Activated naive CD8-positive, alpha-beta T cell treated with anti-CD3 and anti-CD28 coated beads for 36 hours (primary cell): ENCODE data around the gene FAS. TPM values are rescaled to one million over a fixed set of nuclear protein-coding genes. Genes with fewer than 3 reads are reported as not detected.

Experiments
- DNase-seq: peaks from one replicate; pipeline ENCODE4 v3.0.0; 2021
- H3K27ac Mint-ChIP-seq: one replicate; pipeline ENCODE4 v1.8.0; 2022; ENCODE audit warnings: mild to moderate bottlenecking, moderate library complexity, mixed read lengths
- H3K27me3 Mint-ChIP-seq: one replicate; pipeline ENCODE4 v1.8.0; 2022; ENCODE audit warnings: mild to moderate bottlenecking, mixed read lengths
- H3K36me3 Mint-ChIP-seq: one replicate; pipeline ENCODE4 v1.8.0; 2021; ENCODE audit warnings: mild to moderate bottlenecking, mixed read lengths
- H3K4me1 Mint-ChIP-seq: one replicate; pipeline ENCODE4 v1.8.0; 2021; ENCODE audit warnings: mixed read lengths
- H3K4me3 Mint-ChIP-seq: one replicate; pipeline ENCODE4 v1.8.0; 2022; ENCODE audit warnings: mild to moderate bottlenecking, moderate library complexity, mixed read lengths
- H3K9me3 Mint-ChIP-seq: one replicate; pipeline ENCODE4 v1.8.0; 2022; ENCODE audit warnings: mixed read lengths
- total RNA-seq, 2 experiments: library from RNA; stranded (reverse); gene quantifications; one replicate each; pipeline ENCODE4 v1.2.3, GENCODE V29; 2021

FAS gene
- 10 to 100 TPM; 31.1 to 33.4 TPM for total RNA-seq

DNA sequence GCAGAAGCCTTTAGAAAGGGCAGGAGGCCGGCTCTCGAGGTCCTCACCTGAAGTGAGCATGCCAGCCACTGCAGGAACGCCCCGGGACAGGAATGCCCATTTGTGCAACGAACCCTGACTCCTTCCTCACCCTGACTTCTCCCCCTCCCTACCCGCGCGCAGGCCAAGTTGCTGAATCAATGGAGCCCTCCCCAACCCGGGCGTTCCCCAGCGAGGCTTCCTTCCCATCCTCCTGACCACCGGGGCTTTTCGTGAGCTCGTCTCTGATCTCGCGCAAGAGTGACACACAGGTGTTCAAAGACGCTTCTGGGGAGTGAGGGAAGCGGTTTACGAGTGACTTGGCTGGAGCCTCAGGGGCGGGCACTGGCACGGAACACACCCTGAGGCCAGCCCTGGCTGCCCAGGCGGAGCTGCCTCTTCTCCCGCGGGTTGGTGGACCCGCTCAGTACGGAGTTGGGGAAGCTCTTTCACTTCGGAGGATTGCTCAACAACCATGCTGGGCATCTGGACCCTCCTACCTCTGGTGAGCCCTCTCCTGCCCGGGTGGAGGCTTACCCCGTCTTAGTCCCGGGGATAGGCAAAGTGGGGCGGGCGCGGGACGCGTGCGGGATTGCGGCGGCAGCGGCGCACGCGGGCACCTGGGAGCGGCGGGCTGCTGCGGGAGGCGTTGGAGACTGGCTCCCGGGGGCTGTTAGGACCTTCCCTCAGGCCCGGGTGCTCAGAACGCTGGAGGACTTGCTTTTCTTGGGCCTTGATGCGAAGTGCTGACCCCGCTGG lies at the start of gene FAS:
TSS of gene FAS (plus strand) at position 415 of the 777 bp plus-strand sequence. CDS start at position 494, 79 bp downstream.
- peak within 1 kb of the TSS; percentile 98 for H3K4me3 Mint-ChIP-seq
- H3K4me1 Mint-ChIP-seq: peaks cover 53% of the 10 kb centered on the region
- H3K9me3 Mint-ChIP-seq: peaks cover 11% of the 10 kb centered on the region
- H3K36me3 Mint-ChIP-seq: peaks cover 24% of the 10 kb centered on the region
- DNase-seq: peak; percentile 80
- H3K27ac Mint-ChIP-seq: peak within 1 kb of the TSS; percentile 98
- no peaks in the 10 kb centered on the region for H3K27me3 Mint-ChIP-seq

DNA sequence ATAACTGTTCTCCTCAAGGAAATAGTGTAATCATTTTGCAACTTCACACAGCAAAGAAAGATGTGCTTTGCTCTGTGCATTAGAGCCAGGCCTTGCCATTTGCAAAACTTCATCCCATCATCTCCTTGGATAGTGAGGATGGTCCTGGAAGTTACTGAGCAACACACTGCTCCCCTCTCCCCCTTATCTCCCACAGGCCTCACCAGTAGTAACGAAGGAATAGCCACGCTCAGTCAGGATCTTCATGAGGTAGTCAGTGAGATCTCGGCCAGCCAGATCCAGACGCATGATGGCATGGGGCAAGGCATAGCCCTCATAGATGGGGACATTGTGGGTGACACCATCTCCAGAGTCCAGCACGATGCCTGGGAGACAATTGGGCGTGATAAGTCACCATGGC lies 49.6 kb upstream of the FAS start:
- no peaks in the 10 kb centered on the region for H3K27me3 Mint-ChIP-seq
- H3K27ac Mint-ChIP-seq: no peak overlapping the region
- H3K4me1 Mint-ChIP-seq: peaks cover 11% of the 10 kb centered on the region
- H3K36me3 Mint-ChIP-seq: peaks cover 3% of the 10 kb centered on the region
- H3K4me3 Mint-ChIP-seq: no peak overlapping the region
- DNase-seq: no peak
- no peaks in the 10 kb centered on the region for H3K9me3 Mint-ChIP-seq

DNA sequence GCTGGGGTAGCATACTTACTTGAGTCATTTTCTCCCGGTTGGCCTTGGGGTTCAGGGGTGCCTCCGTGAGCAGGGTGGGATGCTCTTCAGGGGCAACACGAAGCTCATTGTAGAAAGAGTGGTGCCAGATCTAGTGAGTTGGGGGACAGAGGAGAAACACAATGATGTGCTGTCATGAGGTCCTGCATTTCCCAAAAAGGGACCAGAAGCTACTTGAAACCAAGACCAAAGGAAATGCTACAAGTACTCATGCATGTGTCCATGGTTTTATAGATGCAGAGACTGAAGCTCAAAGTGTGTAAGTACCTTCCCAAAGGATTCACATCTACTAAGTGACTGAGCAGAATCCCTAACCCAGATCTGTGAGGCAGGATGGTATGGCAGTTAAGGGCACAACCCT lies 46.8 kb upstream of the FAS start:
- no peaks in the 10 kb centered on the region for H3K36me3 Mint-ChIP-seq
- H3K4me3 Mint-ChIP-seq: no peak overlapping the region
- no peak for DNase-seq
- H3K4me1 Mint-ChIP-seq: peaks cover 18% of the 10 kb centered on the region
- no peak overlapping the region for H3K27ac Mint-ChIP-seq
- H3K9me3 Mint-ChIP-seq: no peaks in the 10 kb centered on the region
- H3K27me3 Mint-ChIP-seq: no peaks in the 10 kb centered on the region

DNA sequence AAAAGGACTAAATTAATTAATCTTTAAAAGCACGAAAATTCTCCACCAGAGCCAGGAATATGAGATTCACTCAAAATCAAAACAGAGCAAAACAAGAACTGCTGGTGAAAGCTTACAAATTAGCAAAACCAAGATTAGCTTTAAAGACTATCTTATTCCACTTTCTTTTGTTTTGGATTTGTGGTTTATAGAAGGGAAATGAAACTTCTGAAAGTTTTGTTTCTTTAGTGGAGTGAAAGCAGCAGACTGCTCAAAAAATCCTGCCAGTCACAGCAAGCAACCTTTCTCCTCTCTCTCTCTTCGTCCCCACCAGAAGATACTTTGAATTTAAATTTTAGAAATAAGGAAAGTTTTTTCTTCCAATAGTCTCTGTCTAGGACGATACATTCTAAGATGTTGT lies 45.8 kb upstream of the FAS start:
- no peaks in the 10 kb centered on the region for H3K36me3 Mint-ChIP-seq
- H3K27me3 Mint-ChIP-seq: no peaks in the 10 kb centered on the region
- H3K4me3 Mint-ChIP-seq: no peak overlapping the region
- peaks cover 18% of the 10 kb centered on the region for H3K4me1 Mint-ChIP-seq
- no peaks in the 10 kb centered on the region for H3K9me3 Mint-ChIP-seq
- DNase-seq: no peak
- H3K27ac Mint-ChIP-seq: no peak overlapping the region

DNA sequence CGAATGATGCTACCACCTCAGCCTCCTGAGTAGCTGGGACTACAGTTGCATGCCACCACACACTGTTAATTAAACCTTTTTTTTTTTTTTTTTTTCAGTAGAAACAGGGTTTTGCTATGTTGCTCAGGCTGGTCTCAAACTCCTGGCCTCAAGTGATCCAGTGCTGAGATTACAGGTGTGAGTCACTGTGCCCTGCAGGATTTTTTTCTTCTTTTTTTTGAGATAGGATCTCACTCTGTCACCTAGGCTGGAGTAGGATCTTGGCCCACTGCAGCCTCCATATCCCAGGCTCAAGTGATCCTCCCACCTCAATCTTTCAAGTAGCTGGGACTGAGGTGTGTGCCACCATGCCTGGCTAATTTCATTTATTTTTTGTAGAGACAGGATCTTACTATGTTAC lies 44.4 kb upstream of the FAS start:
- Mint-ChIP-seq H3K27me3 (no peaks in the 10 kb centered on the region), H3K4me3 (no peak overlapping the region), H3K36me3 (peaks cover 4% of the 10 kb centered on the region), H3K9me3 (no peaks in the 10 kb centered on the region), H3K27ac (no peak overlapping the region), H3K4me1 (peaks cover 18% of the 10 kb centered on the region)
- no peak for DNase-seq

DNA sequence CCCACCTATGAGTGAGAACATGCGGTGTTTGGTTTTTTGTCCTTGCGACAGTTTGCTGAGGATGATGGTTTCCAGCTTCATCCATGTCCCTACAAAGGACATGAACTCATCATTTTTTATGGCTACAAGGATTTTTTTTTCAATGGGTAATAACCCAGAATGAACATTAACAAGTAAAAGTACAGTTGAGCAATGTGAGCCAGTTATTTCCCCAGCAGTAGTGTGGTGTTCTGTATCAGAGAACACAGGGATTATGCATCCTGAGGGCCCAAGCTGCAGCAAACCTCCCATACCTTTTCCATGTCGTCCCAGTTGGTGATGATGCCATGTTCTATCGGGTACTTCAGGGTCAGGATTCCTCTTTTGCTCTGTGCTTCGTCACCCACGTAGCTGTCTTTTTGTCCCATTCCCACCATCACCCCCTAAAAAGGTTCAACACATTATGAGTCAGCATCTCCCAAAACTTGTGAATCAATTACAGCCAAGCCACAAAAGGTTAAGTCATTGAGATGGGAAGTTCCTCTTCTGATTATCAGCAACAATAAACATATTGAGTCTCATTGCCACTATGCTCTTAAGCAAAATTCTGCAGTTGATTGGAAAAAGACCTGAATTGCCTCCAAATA lies 43.5 kb upstream of the FAS start:
- H3K4me1 Mint-ChIP-seq: peaks cover 18% of the 10 kb centered on the region

DNA sequence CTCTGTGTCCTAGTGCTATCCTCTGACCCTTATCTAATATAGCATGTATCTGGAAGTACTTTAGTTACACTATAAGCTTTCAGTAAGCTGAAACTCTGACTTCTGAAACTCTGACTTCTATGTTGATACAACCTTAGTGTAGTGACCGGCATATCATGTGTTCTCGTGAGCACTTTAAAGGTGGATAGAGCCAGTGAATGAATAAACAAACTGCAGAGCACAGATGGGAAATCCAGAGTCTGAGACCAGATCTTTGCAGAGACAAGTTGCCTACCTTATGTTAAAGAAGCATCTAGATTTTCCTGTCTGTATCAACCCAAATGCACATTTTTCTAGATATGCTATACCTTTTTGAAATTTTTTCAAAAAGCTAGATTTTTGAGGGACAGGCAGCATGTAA lies 41.5 kb upstream of the FAS start:
- no peak for DNase-seq
- Mint-ChIP-seq H3K4me1 (peaks cover 18% of the 10 kb centered on the region), H3K36me3 (peaks cover 5% of the 10 kb centered on the region), H3K27ac (no peak overlapping the region), H3K27me3 (no peaks in the 10 kb centered on the region), H3K4me3 (no peak overlapping the region), H3K9me3 (no peaks in the 10 kb centered on the region)

More for the DNA sequence above, 43.5 kb upstream of the FAS start:
- DNase-seq: no peak
- H3K27ac Mint-ChIP-seq: no peak overlapping the region
- H3K9me3 Mint-ChIP-seq: no peaks in the 10 kb centered on the region
- H3K36me3 Mint-ChIP-seq: peaks cover 5% of the 10 kb centered on the region
- H3K27me3 Mint-ChIP-seq: no peaks in the 10 kb centered on the region
- H3K4me3 Mint-ChIP-seq: no peak overlapping the region

DNA sequence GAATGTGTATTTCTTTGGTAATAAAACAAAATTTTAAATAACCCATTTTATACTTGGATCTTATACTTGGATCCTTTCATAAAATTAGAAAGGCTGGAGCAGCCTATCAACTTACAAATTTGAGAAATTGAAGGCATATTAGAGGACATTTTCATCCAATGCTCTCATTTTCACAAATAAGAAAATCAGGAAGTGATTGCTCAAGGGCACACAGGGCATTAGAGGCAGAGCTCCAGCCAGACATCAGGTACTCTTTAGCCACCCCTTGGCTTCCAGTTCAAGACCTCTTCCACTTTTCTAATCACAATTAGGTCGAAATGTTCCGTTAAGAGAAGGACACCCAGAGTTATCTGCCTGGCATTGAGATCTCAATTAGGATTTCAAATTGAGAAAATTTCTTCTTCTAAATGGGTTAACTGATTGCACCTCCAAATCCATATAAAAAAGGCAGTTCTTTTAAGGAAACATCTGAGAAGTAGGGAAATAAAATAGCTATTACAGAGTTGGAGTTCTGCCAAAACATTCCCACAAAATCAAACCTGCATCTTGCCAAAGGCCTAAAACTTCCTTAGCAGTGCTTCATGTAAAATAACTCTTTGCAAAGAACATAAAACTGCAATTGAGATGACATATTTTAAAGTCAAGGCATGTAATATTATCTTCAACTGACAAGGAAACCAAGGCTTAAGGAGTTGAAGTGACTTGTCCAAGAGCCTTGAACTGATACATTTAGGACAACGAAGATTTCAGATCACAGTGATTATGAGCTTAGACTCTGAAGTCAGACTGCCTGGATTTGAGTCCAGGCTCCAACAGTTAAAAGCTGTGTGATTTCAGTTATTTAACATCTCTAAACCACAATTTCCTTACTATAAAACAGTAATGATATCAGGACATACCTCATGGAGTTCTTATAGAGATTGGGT lies 40.4 kb upstream of the FAS start:
- H3K9me3 Mint-ChIP-seq: no peaks in the 10 kb centered on the region
- peaks cover 5% of the 10 kb centered on the region for H3K36me3 Mint-ChIP-seq
- H3K4me1 Mint-ChIP-seq: peaks cover 9% of the 10 kb centered on the region
- H3K27me3 Mint-ChIP-seq: no peaks in the 10 kb centered on the region
- H3K27ac Mint-ChIP-seq: no peak overlapping the region
- no peak for DNase-seq
- no peak overlapping the region for H3K4me3 Mint-ChIP-seq

DNA sequence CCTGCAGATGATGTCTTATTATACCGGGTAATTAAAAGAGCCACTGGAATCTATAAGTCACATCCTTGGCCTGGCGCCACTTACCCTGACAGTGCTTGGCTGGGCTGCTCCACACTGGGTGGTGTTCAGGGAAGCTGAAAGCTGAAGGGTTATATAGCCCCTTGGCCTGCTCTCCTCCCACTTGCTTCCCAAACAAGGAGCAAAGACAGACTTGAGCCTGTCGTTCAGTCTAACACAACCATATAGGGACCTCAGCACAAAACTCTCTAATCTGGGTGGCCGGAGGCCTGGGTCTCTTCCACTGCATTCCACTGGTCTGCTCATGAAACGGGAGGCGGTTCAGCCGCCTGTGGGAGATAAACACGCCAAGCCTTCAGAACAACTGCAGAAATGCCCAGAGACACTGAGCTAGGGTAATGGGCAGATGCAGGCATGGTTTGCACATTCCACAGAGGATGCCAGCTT lies 37.9 kb upstream of the FAS start, which contains the start of gene ACTA2:
TSS of gene ACTA2 (minus strand) at position 127 of the 465 bp plus-strand sequence. CDS start 3,843 bp downstream, outside the sequence.
- H3K27ac Mint-ChIP-seq: no peak within 1 kb of the TSS
- DNase-seq: no peak
- H3K4me1 Mint-ChIP-seq: no peaks in the 10 kb centered on the region
- H3K4me3 Mint-ChIP-seq: no peak within 1 kb of the TSS
- no peaks in the 10 kb centered on the region for H3K9me3 Mint-ChIP-seq
- H3K36me3 Mint-ChIP-seq: peaks cover 5% of the 10 kb centered on the region
- H3K27me3 Mint-ChIP-seq: no peaks in the 10 kb centered on the region

DNA sequence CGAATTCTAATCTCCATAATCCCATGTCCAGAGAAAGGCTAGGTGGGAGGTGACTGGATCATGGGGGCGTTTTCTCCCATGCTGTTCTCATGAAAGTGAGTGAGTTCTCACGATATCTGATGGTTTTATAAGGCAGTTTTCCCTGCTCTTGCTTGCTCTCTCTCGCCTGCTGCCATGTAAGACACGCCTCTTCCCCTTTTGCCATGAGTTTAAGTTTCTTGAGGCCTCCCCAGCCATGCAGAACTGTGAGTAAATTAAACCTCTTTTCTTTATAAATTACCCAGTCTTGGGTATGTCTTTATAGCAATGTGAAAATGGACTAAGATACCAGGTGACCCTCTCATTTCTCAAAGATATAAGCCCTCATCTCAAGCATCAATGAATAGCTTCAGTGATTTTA lies 36.9 kb upstream of the FAS start:
- DNase-seq: no peak
- Mint-ChIP-seq H3K36me3 (peaks cover 5% of the 10 kb centered on the region), H3K4me1 (no peaks in the 10 kb centered on the region), H3K27ac (no peak overlapping the region), H3K9me3 (no peaks in the 10 kb centered on the region), H3K27me3 (no peaks in the 10 kb centered on the region), H3K4me3 (no peak overlapping the region)

DNA sequence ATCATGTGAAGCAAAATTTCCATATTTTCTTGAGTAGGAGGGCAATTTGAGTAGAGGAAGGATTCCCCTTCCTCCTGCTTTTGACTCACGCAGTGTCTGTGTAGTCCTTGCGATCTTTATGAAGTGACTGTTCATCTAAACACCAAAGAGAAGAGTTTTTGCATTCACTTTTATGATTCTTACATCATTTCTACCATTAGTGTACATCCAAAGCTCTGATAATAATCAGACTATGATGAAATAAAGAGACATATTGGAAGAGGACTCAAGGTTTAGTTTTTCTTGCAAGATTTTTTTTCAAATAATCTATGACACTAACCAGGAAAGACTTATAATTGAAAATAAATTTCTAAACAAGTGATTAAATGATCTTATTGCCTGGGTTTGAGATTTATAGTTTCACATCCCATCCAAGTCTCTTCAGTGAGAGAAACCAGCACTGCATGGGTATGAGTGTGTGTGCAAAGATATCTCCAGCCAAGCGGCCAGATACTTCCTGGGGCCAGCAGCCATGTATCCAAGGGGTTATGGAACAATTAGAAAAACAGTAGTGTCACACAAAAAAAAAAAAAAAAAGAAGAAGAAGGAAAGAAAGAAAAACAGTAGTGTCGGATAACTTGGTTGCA lies 36.0 kb upstream of the FAS start:
- Mint-ChIP-seq H3K27me3 (no peaks in the 10 kb centered on the region), H3K4me3 (no peak overlapping the region), H3K9me3 (no peaks in the 10 kb centered on the region), H3K27ac (no peak overlapping the region), H3K36me3 (peaks cover 5% of the 10 kb centered on the region), H3K4me1 (no peaks in the 10 kb centered on the region)
- DNase-seq: no peak

DNA sequence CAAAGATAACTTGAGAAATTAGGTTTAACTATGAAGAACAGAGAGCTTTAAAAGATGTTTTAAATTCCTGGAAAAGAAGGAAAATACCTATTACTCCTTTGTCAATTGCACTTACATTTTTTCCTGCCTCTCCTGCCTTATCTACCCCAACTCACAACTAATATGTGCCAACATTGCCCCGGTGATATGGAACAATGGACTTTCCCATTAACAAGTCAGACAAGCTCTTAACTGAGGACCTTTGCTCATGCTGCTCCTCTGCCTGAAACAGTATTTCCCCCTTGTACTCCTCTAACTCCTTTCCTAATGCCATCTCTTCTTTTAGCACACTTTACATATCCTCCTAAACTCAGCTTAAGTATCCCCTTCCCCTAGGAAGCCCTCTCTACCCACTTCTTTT lies 33.2 kb upstream of the FAS start:
- H3K27ac Mint-ChIP-seq: no peak overlapping the region
- peaks cover 15% of the 10 kb centered on the region for H3K4me1 Mint-ChIP-seq
- H3K36me3 Mint-ChIP-seq: no peaks in the 10 kb centered on the region
- H3K4me3 Mint-ChIP-seq: no peak overlapping the region
- H3K27me3 Mint-ChIP-seq: no peaks in the 10 kb centered on the region
- DNase-seq: no peak
- H3K9me3 Mint-ChIP-seq: no peaks in the 10 kb centered on the region

DNA sequence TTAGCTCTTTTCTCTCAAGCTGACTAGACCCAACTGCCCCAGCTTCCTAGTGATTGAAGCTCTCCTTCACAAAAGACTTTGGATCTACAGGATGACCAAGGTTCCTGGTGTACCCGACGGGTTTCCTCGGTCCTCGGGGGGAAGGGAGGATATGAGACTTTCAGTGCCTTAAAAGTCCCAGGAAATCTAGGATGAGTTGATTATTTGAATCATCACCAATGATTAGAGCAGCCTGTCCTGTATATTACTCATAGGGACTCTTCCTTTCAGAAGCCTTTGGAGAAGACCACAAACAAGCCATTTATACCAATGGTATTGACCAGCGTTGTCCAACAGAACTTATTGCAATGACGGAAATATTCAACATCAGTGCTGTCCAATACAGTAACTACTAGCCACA lies 31.9 kb upstream of the FAS start:
- no peak overlapping the region for H3K4me3 Mint-ChIP-seq
- H3K27ac Mint-ChIP-seq: no peak overlapping the region
- H3K36me3 Mint-ChIP-seq: peaks cover 2% of the 10 kb centered on the region
- DNase-seq: no peak
- H3K27me3 Mint-ChIP-seq: no peaks in the 10 kb centered on the region
- peaks cover 20% of the 10 kb centered on the region for H3K4me1 Mint-ChIP-seq
- no peaks in the 10 kb centered on the region for H3K9me3 Mint-ChIP-seq

DNA sequence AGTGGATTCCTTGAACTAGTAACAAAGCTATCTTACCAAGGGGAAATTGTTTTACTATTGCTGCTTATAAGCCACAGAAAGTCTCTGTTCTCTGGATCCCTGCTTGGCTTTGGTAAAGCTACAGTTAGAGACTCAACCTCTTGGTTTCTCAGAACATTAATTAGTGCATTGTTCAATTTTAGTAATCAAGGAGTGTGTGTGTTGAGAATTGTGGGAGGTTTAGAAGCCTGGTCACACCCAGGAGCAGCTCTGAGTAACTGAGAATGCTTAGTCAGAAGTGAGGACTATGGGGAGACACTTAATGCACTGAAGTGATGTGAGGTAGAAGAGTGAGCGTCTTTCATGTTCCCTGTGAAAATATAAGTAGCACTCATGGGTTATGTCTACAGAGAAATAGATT lies 29.8 kb upstream of the FAS start:
- H3K4me1 Mint-ChIP-seq: peaks cover 20% of the 10 kb centered on the region
- H3K9me3 Mint-ChIP-seq: no peaks in the 10 kb centered on the region
- no peak overlapping the region for H3K4me3 Mint-ChIP-seq
- no peak overlapping the region for H3K27ac Mint-ChIP-seq
- DNase-seq: no peak
- H3K27me3 Mint-ChIP-seq: no peaks in the 10 kb centered on the region
- H3K36me3 Mint-ChIP-seq: peaks cover 2% of the 10 kb centered on the region

DNA sequence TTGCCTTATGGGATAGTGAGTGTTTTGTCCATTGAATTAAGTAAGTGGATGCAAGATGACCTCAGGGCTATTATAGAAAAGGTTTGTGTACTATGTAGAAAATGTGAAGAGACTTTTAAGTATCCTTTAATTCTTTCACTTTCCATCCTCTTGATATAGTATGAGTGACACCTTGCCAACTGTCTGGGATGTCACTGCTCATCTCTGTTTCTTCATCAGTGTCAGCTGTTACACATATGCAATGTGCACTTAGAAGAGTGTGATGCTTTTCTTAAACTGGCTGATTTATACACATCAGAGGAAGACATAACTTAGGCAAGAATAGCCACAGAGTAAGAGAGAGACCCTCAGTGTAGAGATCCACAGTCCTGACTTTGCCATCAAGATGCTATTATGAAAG lies 29.3 kb upstream of the FAS start:
- Mint-ChIP-seq H3K9me3 (no peaks in the 10 kb centered on the region), H3K4me1 (peaks cover 20% of the 10 kb centered on the region), H3K27me3 (no peaks in the 10 kb centered on the region), H3K36me3 (peaks cover 2% of the 10 kb centered on the region), H3K4me3 (no peak overlapping the region), H3K27ac (no peak overlapping the region)
- DNase-seq: no peak
